HG02623 (cell line): ENCODE results near the gene CSF2.

Source experiments
- ATAC-seq: cut with Tn5 transposase; IDR thresholded peaks from one replicate; pipeline ENCODE4 v1.9.1; 2021; ENCODE audit warnings: moderate library complexity; ENCODE audit not compliant: unreplicated experiment

CSF2 gene

GRCh38 chr5:132073231-132074013, at the start of gene CSF2:
TSS of gene CSF2 (plus strand) at chr5:132073789. CDS start at chr5:132073824, 35 bp downstream.
- no peak for ATAC-seq

- ATAC-seq, result no peak
Measured at GRCh38 chr5:132024117-132024435, 49.5 kb upstream of the CSF2 start.

GRCh38 chr5:132024789-132025402, 48.7 kb upstream of the CSF2 start:
- no peak for ATAC-seq

GRCh38 chr5:132025403-132025971, 48.1 kb upstream of the CSF2 start:
- no peak for ATAC-seq

- ATAC-seq, result no peak
Measured at GRCh38 chr5:132026516-132027008, 47.0 kb upstream of the CSF2 start.

GRCh38 chr5:132027027-132027426, 46.6 kb upstream of the CSF2 start:
- peak; percentile 55 for ATAC-seq

GRCh38 chr5:132029609-132030330, 43.8 kb upstream of the CSF2 start:
- ATAC-seq, result no peak

GRCh38 chr5:132030610-132031009, 43.0 kb upstream of the CSF2 start:
- ATAC-seq, result no peak

- no peak for ATAC-seq
Measured at GRCh38 chr5:132032196-132032595, 41.4 kb upstream of the CSF2 start.

- ATAC-seq, result no peak
Measured at GRCh38 chr5:132033122-132033521, 40.5 kb upstream of the CSF2 start.

- no peak for ATAC-seq
Measured at GRCh38 chr5:132037353-132037752, 36.2 kb upstream of the CSF2 start.

- no peak for ATAC-seq
Measured at GRCh38 chr5:132044207-132044606, 29.4 kb upstream of the CSF2 start.

- ATAC-seq, result no peak
Measured at GRCh38 chr5:132046880-132047299, 26.7 kb upstream of the CSF2 start.

- no peak for ATAC-seq
Measured at GRCh38 chr5:132049093-132049492, 24.5 kb upstream of the CSF2 start.

- ATAC-seq, result no peak
Measured at GRCh38 chr5:132049559-132049958, 24.0 kb upstream of the CSF2 start.

- ATAC-seq, result no peak
Measured at GRCh38 chr5:132050136-132050535, 23.5 kb upstream of the CSF2 start.

- no peak for ATAC-seq
Measured at GRCh38 chr5:132050661-132051552, 22.7 kb upstream of the CSF2 start.

- ATAC-seq, result no peak
Measured at GRCh38 chr5:132052520-132052919, 21.1 kb upstream of the CSF2 start.

GRCh38 chr5:132053483-132053882, 20.1 kb upstream of the CSF2 start:
- no peak for ATAC-seq

- no peak for ATAC-seq
Measured at GRCh38 chr5:132054031-132054696, 19.4 kb upstream of the CSF2 start.
